ENCODE measurements around the gene TRIP13. TPM values are rescaled to one million over a fixed set of nuclear protein-coding genes. Genes with fewer than 3 reads are reported as not detected.

Gene TRIP13
- total RNA-seq, 4 donors from 2014 or later, result 0.41 to 1.6 (median 0.50) TPM

- no peak overlapping the region for H3K4me3 ChIP-seq
- peaks cover 0 to 77% of the 10 kb centered on the region in 2 donors for H3K36me3 ChIP-seq
- no peaks in the 10 kb centered on the region for H3K4me1 ChIP-seq
- H3K27ac ChIP-seq, result no peak overlapping the region
- DNase-seq (peak in 1 of 2 donors; percentile 6), ATAC-seq (no peak)
- in situ Hi-C loops (cut with MboI; ENCODE audit: low sequenced_read_pairs in 4 of 4), result no loop called here
- intact Hi-C loops (cut with DNase I; ENCODE audit: low total_unique reads), result no loop called here
- TF ChIP-seq, protein P1, sequence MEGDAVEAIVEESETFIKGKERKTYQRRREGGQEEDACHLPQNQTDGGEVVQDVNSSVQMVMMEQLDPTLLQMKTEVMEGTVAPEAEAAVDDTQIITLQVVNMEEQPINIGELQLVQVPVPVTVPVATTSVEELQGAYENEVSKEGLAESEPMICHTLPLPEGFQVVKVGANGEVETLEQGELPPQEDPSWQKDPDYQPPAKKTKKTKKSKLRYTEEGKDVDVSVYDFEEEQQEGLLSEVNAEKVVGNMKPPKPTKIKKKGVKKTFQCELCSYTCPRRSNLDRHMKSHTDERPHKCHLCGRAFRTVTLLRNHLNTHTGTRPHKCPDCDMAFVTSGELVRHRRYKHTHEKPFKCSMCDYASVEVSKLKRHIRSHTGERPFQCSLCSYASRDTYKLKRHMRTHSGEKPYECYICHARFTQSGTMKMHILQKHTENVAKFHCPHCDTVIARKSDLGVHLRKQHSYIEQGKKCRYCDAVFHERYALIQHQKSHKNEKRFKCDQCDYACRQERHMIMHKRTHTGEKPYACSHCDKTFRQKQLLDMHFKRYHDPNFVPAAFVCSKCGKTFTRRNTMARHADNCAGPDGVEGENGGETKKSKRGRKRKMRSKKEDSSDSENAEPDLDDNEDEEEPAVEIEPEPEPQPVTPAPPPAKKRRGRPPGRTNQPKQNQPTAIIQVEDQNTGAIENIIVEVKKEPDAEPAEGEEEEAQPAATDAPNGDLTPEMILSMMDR (IDR thresholded peaks at IDR 0.05 in 4 of 5, conservative IDR thresholded peaks at IDR 0.05 in 1 of 5), result no peak
- TF ChIP-seq POLR2A (IDR thresholded peaks at IDR 0.05), result no peak
- no peaks in the 10 kb centered on the region for H3K9me3 ChIP-seq
- H3K27me3 ChIP-seq, result no peaks in the 10 kb centered on the region
These were observed 9.1 kb upstream of the TRIP13 start for GRCh38 chr5:883475-884181.

- TF ChIP-seq POLR2A (IDR thresholded peaks at IDR 0.05), result no peak
- TF ChIP-seq, protein P1 (IDR thresholded peaks at IDR 0.05 in 4 of 5, conservative IDR thresholded peaks at IDR 0.05 in 1 of 5), result no peak
- intact Hi-C loops (cut with DNase I; ENCODE audit: low total_unique reads), result no loop called here
These were observed 8.1 kb upstream of the TRIP13 start for GRCh38 chr5:884345-885126.

GRCh38 chr5:885127-885442 lies 7.6 kb upstream of the TRIP13 start:
- Histone ChIP-seq H3K9me3 (no peaks in the 10 kb centered on the region), H3K27me3 (no peaks in the 10 kb centered on the region), H3K27ac (no peak overlapping the region), H3K4me3 (no peak overlapping the region), H3K4me1 (no peaks in the 10 kb centered on the region), H3K36me3 (peaks cover 0 to 92% of the 10 kb centered on the region in 2 donors)
- DNase-seq (peak in 1 of 2 donors; percentile 3), ATAC-seq (no peak)
- TF ChIP-seq POLR2A (IDR thresholded peaks at IDR 0.05), result no peak
- TF ChIP-seq, protein P1 (IDR thresholded peaks at IDR 0.05 in 4 of 5, conservative IDR thresholded peaks at IDR 0.05 in 1 of 5), result no peak
- intact Hi-C loops (cut with DNase I; ENCODE audit: low total_unique reads), result no loop called here
- in situ Hi-C loops (cut with MboI; ENCODE audit: low sequenced_read_pairs in 4 of 4), result no loop called here

More at GRCh38 chr5:884345-885126, 8.1 kb upstream of the TRIP13 start:
- no peak overlapping the region for H3K27ac ChIP-seq
- DNase-seq, result peak in 1 of 2 donors; percentile 8
- H3K36me3 ChIP-seq, result peaks cover 0 to 86% of the 10 kb centered on the region in 2 donors
- no peak for ATAC-seq
- no peaks in the 10 kb centered on the region for H3K4me1 ChIP-seq
- in situ Hi-C loops (cut with MboI; ENCODE audit: low sequenced_read_pairs in 4 of 4), result no loop called here
- H3K4me3 ChIP-seq, result no peak overlapping the region
- H3K27me3 ChIP-seq, result no peaks in the 10 kb centered on the region
- no peaks in the 10 kb centered on the region for H3K9me3 ChIP-seq

DNA sequence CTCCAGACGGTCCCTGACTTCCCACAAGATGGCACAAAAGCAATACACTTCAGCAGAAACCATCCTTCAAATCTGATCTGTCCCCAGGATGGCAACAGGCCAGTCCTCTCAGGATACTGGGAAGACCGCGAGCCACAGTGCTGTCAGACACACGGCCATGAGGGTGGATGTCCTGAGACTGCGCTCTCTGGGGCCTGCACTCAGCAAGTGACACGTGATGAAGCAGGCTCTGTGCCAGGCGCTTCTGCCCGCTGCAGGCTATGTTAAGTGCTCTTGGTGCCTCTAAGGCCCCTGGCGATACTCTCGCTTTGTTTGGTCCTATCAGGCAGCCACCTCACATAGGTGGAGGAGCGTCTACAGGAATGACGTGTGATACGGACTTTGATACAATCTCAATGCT lies 7.2 kb upstream of the TRIP13 start:
- Histone ChIP-seq H3K27ac (no peak overlapping the region), H3K9me3 (no peaks in the 10 kb centered on the region), H3K27me3 (no peaks in the 10 kb centered on the region), H3K36me3 (peaks cover 0 to 96% of the 10 kb centered on the region in 2 donors), H3K4me1 (no peaks in the 10 kb centered on the region), H3K4me3 (no peak overlapping the region)
- no peak for ATAC-seq
- intact Hi-C loops (cut with DNase I; ENCODE audit: low total_unique reads), result no loop called here
- in situ Hi-C loops (cut with MboI; ENCODE audit: low sequenced_read_pairs in 4 of 4), result no loop called here
- TF ChIP-seq POLR2A (IDR thresholded peaks at IDR 0.05), result no peak
- TF ChIP-seq, protein P1 (IDR thresholded peaks at IDR 0.05 in 4 of 5, conservative IDR thresholded peaks at IDR 0.05 in 1 of 5), result no peak
- DNase-seq, result peak in 1 of 2 donors; percentile 16

All from gastrocnemius medialis (tissue), 4 donors.